Measurements from ENCODE around the gene COL21A1.

DNA sequence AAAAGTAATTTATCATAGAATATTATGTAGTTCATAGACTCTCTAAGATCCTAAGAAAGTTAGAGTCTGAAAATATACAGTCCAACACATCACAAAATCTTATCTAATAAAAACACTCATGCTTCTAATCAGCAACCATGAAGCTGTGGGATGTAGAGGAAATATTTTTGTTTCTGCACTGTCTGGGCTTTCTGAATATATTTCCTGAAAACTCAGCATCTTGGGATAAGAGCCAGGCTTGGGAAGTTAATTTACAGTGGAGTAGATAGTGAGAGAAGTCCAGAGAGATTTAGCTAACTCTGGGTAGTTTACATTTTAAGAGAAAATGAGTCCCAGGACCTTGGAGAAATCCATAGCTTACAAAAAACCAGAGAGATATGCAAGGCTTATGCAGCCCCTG is 221.6 kb downstream of the COL21A1 start:
- TF ChIP-seq, protein P1, sequence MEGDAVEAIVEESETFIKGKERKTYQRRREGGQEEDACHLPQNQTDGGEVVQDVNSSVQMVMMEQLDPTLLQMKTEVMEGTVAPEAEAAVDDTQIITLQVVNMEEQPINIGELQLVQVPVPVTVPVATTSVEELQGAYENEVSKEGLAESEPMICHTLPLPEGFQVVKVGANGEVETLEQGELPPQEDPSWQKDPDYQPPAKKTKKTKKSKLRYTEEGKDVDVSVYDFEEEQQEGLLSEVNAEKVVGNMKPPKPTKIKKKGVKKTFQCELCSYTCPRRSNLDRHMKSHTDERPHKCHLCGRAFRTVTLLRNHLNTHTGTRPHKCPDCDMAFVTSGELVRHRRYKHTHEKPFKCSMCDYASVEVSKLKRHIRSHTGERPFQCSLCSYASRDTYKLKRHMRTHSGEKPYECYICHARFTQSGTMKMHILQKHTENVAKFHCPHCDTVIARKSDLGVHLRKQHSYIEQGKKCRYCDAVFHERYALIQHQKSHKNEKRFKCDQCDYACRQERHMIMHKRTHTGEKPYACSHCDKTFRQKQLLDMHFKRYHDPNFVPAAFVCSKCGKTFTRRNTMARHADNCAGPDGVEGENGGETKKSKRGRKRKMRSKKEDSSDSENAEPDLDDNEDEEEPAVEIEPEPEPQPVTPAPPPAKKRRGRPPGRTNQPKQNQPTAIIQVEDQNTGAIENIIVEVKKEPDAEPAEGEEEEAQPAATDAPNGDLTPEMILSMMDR (IDR thresholded peaks at IDR 0.05; ENCODE audit: low read depth, low read length, poor library complexity, severe bottlenecking): no peak
- TF ChIP-seq EZH2phosphoT487 (IDR thresholded peaks at IDR 0.05; ENCODE audit: borderline replicate concordance, low read length): no peak
